ENCODE data around the gene LLGL2.

The LLGL2 gene

GRCh38 chr17:75490953-75491649 is 34.4 kb upstream of the LLGL2 start:
- H3K27me3 ChIP-seq = no peaks in the 10 kb centered on the region
- no peak overlapping the region for H3K4me3 ChIP-seq (ENCODE audit: low read depth in 1 of 2, low read length in 1 of 2)
- no peak overlapping the region for H3K27ac ChIP-seq
- TF ChIP-seq, protein P1, sequence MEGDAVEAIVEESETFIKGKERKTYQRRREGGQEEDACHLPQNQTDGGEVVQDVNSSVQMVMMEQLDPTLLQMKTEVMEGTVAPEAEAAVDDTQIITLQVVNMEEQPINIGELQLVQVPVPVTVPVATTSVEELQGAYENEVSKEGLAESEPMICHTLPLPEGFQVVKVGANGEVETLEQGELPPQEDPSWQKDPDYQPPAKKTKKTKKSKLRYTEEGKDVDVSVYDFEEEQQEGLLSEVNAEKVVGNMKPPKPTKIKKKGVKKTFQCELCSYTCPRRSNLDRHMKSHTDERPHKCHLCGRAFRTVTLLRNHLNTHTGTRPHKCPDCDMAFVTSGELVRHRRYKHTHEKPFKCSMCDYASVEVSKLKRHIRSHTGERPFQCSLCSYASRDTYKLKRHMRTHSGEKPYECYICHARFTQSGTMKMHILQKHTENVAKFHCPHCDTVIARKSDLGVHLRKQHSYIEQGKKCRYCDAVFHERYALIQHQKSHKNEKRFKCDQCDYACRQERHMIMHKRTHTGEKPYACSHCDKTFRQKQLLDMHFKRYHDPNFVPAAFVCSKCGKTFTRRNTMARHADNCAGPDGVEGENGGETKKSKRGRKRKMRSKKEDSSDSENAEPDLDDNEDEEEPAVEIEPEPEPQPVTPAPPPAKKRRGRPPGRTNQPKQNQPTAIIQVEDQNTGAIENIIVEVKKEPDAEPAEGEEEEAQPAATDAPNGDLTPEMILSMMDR (IDR thresholded peaks at IDR 0.05) = no peak
- peaks cover 53% of the 10 kb centered on the region for H3K36me3 ChIP-seq
- H3K9me3 ChIP-seq = no peaks in the 10 kb centered on the region
- H3K4me1 ChIP-seq (ENCODE audit: control insufficient read depth in 1 of 2, insufficient read depth in 1 of 2, low read depth in 1 of 2, low read length in 1 of 2) = peaks cover 18 to 21% of the 10 kb centered on the region in 2 experiments

DNA sequence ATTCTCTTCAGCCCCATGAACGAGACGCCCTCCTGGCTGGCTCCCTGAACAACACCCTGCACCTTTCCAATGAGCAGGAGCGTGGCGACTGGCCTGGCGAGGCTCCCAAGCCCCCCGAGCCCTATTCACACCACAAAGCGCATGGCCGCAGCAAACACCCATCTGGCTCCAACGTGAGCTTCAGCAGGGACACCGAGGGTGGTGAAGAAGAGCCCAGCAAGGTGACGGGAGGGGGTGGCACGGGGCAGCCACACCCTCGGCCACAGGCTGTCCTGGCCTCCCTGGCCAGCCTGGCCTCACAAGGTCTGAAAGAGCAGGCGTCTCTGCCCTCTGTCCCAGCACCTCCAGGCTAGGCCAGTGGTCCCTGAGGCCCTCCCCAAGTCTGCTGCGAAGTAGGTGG is 33.8 kb upstream of the LLGL2 start:
- Histone ChIP-seq H3K27me3 (no peaks in the 10 kb centered on the region), H3K4me3 (ENCODE audit: low read depth in 1 of 2, low read length in 1 of 2) (no peak overlapping the region), H3K4me1 (ENCODE audit: control insufficient read depth in 1 of 2, insufficient read depth in 1 of 2, low read depth in 1 of 2, low read length in 1 of 2) (peaks cover 16 to 19% of the 10 kb centered on the region in 2 experiments), H3K36me3 (peaks cover 59% of the 10 kb centered on the region), H3K27ac (no peak overlapping the region), H3K9me3 (no peaks in the 10 kb centered on the region)
- TF ChIP-seq, protein P1 (IDR thresholded peaks at IDR 0.05) = no peak

GRCh38 chr17:75492555-75493168 is 32.8 kb upstream of the LLGL2 start:
- TF ChIP-seq, protein P1 (IDR thresholded peaks at IDR 0.05) = no peak
- H3K36me3 ChIP-seq = peaks cover 60% of the 10 kb centered on the region
- no peaks in the 10 kb centered on the region for H3K9me3 ChIP-seq
- no peaks in the 10 kb centered on the region for H3K27me3 ChIP-seq
- H3K4me3 ChIP-seq (ENCODE audit: low read depth in 1 of 2, low read length in 1 of 2) = no peak overlapping the region
- H3K4me1 ChIP-seq (ENCODE audit: control insufficient read depth in 1 of 2, insufficient read depth in 1 of 2, low read depth in 1 of 2, low read length in 1 of 2) = peaks cover 7 to 9% of the 10 kb centered on the region in 2 experiments
- no peak overlapping the region for H3K27ac ChIP-seq

GRCh38 chr17:75493476-75494129 is 31.9 kb upstream of the LLGL2 start:
- Histone ChIP-seq H3K27me3 (no peaks in the 10 kb centered on the region), H3K9me3 (no peaks in the 10 kb centered on the region), H3K36me3 (peaks cover 68% of the 10 kb centered on the region)

GRCh38 chr17:75494326-75494877 is 31.1 kb upstream of the LLGL2 start:
- H3K9me3 ChIP-seq = no peaks in the 10 kb centered on the region
- no peaks in the 10 kb centered on the region for H3K27me3 ChIP-seq
- H3K27ac ChIP-seq = no peak overlapping the region
- no peak overlapping the region for H3K4me3 ChIP-seq (ENCODE audit: low read depth in 1 of 2, low read length in 1 of 2)
- peaks cover 0 to 7% of the 10 kb centered on the region in 2 experiments for H3K4me1 ChIP-seq (ENCODE audit: control insufficient read depth in 1 of 2, insufficient read depth in 1 of 2, low read depth in 1 of 2, low read length in 1 of 2)
- TF ChIP-seq, protein P1 (IDR thresholded peaks at IDR 0.05) = no peak
- H3K36me3 ChIP-seq = peaks cover 76% of the 10 kb centered on the region

More at GRCh38 chr17:75493476-75494129, 31.9 kb upstream of the LLGL2 start:
- Histone ChIP-seq H3K4me1 (ENCODE audit: control insufficient read depth in 1 of 2, insufficient read depth in 1 of 2, low read depth in 1 of 2, low read length in 1 of 2) (peaks cover 0 to 7% of the 10 kb centered on the region in 2 experiments), H3K27ac (no peak overlapping the region), H3K4me3 (ENCODE audit: low read depth in 1 of 2, low read length in 1 of 2) (no peak overlapping the region)
- TF ChIP-seq, protein P1 (IDR thresholded peaks at IDR 0.05) = no peak
